ENCODE results near the gene SZT2.
A peak's percentile ranks its signal among the peaks of the same experiment; 100 is the strongest.

SZT2 gene

DNA sequence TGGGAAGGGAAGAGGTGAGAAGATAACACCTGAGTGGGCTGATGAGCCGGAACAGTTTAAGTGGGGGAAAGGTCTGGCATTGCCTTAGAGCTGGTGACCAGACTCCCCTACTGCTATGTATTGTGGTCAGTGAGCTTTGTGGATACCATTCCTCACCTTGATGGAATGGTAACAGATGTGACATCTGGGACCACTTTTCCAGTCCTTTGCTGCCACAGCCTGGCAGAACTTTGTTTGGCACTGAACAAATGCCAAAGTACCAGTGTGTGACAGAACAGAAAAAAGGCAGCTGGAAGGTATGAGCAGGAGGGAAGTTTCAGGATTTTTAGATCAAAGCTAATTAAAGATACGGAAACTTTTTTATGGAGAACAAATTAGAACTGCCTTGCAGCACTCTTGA lies 6.2 kb upstream of the SZT2 start:
- ChIA-PET POLR2A (no interaction called here), CTCF (interaction anchor here (1.3 to 3.5 kb wide), 6 partner anchors 15 to 157 kb away, joined by 3 to 20 read pairs (median 5); no protein-coding TSS in a partner anchor)
- peaks cover 2 to 20% (median 10%) of the 10 kb centered on the region in 4 experiments for H3K4me1 ChIP-seq (ENCODE audit: control extremely low read depth in 1 of 4, control insufficient read depth in 4 of 4, insufficient read depth in 4 of 4, low read length in 3 of 4)
- no peaks in the 10 kb centered on the region for H3K9me3 ChIP-seq (ENCODE audit: control extremely low read depth in 1 of 5, control insufficient read depth in 4 of 5, insufficient read depth in 2 of 5, low read depth in 1 of 5, low read length in 4 of 5)
- peak in 1 of 3 donors; percentile 28 for DNase-seq
- H3K27ac ChIP-seq (ENCODE audit: insufficient read depth in 1 of 2, low read depth in 1 of 2, low read length in 2 of 2, poor library complexity in 1 of 2, severe bottlenecking in 2 of 2): no peak overlapping the region
- H3K36me3 ChIP-seq (ENCODE audit: control insufficient read depth in 4 of 4, insufficient read depth in 4 of 4, low read length in 3 of 4): peaks cover 22 to 65% (median 40%) of the 10 kb centered on the region in 4 experiments
- H3K27me3 ChIP-seq (replicated peaks in 2 of 5; ENCODE audit: control insufficient read depth in 4 of 5, insufficient read depth in 5 of 5, low read length in 4 of 5): no peaks in the 10 kb centered on the region
- WGBS (ENCODE audit: insufficient coverage): 100% methylated on average over 2 of the region's 2 CpGs
- H3K4me3 ChIP-seq (ENCODE audit: control insufficient read depth in 1 of 7, extremely low read depth in 1 of 7, insufficient read depth in 4 of 7, low read depth in 2 of 7, low read length in 6 of 7): no peak overlapping the region

DNA sequence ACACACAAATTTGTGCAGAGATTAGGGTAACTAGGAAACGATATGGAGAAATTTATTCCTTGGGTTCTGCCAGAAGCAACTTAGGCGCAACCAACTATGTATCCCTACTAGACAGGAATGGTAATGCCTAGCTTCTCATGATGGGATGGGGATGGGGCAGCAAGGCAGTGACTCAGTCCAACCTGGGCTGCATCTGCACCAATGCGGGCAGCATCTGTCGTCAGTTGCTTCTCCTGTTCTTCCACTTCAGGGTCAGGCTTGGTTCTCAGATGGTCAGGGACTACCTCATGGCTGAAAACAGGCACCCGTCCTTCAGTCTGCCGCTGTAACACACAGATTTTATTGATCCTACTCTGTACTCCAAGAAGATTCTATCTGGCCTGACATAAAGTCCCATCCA lies 3.0 kb upstream of the SZT2 start:
- POLR2A ChIA-PET: no interaction called here
- no peak for DNase-seq
- CTCF ChIA-PET: interaction anchor here (1.6 kb wide), 1 partner anchor 16 kb away, joined by 3 read pairs; no protein-coding TSS in a partner anchor
- H3K27me3 ChIP-seq (replicated peaks in 2 of 5; ENCODE audit: control insufficient read depth in 4 of 5, insufficient read depth in 5 of 5, low read length in 4 of 5): no peaks in the 10 kb centered on the region
- H3K9me3 ChIP-seq (ENCODE audit: control extremely low read depth in 1 of 5, control insufficient read depth in 4 of 5, insufficient read depth in 2 of 5, low read depth in 1 of 5, low read length in 4 of 5): no peaks in the 10 kb centered on the region
- no peak overlapping the region for H3K27ac ChIP-seq (ENCODE audit: insufficient read depth in 1 of 2, low read depth in 1 of 2, low read length in 2 of 2, poor library complexity in 1 of 2, severe bottlenecking in 2 of 2)
- peaks cover 15 to 28% (median 25%) of the 10 kb centered on the region in 4 experiments for H3K4me1 ChIP-seq (ENCODE audit: control extremely low read depth in 1 of 4, control insufficient read depth in 4 of 4, insufficient read depth in 4 of 4, low read length in 3 of 4)
- no peak overlapping the region for H3K4me3 ChIP-seq (ENCODE audit: control insufficient read depth in 1 of 7, extremely low read depth in 1 of 7, insufficient read depth in 4 of 7, low read depth in 2 of 7, low read length in 6 of 7)
- H3K36me3 ChIP-seq (ENCODE audit: control insufficient read depth in 4 of 4, insufficient read depth in 4 of 4, low read length in 3 of 4): peaks cover 22 to 65% (median 40%) of the 10 kb centered on the region in 4 experiments
- WGBS (ENCODE audit: insufficient coverage): 94% methylated on average over 4 of the region's 6 CpGs

DNA sequence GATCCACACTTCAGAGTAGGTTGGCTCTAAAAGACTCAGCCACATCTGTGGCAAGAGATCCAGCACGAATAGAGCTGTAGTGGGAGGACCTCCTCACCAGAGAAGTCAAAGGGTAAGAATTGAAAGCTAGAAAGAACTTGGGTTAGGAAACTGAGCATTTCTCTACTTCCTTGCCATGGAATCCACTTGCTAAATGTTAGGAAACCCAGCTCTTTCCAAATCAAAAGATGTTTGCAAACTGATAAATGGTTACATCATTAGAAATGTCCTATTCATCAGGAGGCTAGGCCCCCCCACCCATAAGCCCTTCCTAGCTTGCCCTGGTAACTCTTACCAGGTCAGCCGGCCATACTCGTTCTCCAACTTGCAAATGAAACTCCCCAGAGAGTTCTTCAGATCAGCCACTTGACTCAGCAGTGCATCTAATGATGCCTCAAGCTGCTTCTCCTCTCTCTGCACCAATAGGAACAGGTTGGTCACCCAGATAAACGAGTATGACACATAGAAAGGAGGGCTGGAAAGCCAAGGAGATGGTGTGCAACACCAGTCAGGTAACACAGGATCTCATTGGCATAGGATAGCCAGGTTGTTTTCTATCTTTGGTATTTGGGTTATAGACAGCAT lies 1.6 kb upstream of the SZT2 start:
- ChIA-PET CTCF (interaction anchor here (0.8 to 1.6 kb wide), 7 partner anchors 9 to 55 kb away, joined by 3 to 6 read pairs (median 3); partner anchors contain the start of genes ELOVL1 and MPL), POLR2A (interaction anchor here (1.0 to 2.0 kb wide), 3 partner anchors 9 to 27 kb away, joined by 3 to 5 read pairs (median 3); partner anchors contain the start of gene ELOVL1)
- H3K4me3 ChIP-seq (ENCODE audit: control insufficient read depth in 1 of 7, extremely low read depth in 1 of 7, insufficient read depth in 4 of 7, low read depth in 2 of 7, low read length in 6 of 7): peak overlapping the region in 2 of 7 experiments; percentile 83 to 92
- 92% methylated on average over 3 of the region's 4 CpGs for WGBS (ENCODE audit: insufficient coverage)
- no peak overlapping the region for H3K27ac ChIP-seq (ENCODE audit: insufficient read depth in 1 of 2, low read depth in 1 of 2, low read length in 2 of 2, poor library complexity in 1 of 2, severe bottlenecking in 2 of 2)
- H3K27me3 ChIP-seq (replicated peaks in 2 of 5; ENCODE audit: control insufficient read depth in 4 of 5, insufficient read depth in 5 of 5, low read length in 4 of 5): no peaks in the 10 kb centered on the region
- peaks cover 13 to 21% (median 19%) of the 10 kb centered on the region in 4 experiments for H3K4me1 ChIP-seq (ENCODE audit: control extremely low read depth in 1 of 4, control insufficient read depth in 4 of 4, insufficient read depth in 4 of 4, low read length in 3 of 4)
- peaks cover 22 to 52% (median 34%) of the 10 kb centered on the region in 4 experiments for H3K36me3 ChIP-seq (ENCODE audit: control insufficient read depth in 4 of 4, insufficient read depth in 4 of 4, low read length in 3 of 4)
- no peak for DNase-seq
- no peaks in the 10 kb centered on the region for H3K9me3 ChIP-seq (ENCODE audit: control extremely low read depth in 1 of 5, control insufficient read depth in 4 of 5, insufficient read depth in 2 of 5, low read depth in 1 of 5, low read length in 4 of 5)

DNA sequence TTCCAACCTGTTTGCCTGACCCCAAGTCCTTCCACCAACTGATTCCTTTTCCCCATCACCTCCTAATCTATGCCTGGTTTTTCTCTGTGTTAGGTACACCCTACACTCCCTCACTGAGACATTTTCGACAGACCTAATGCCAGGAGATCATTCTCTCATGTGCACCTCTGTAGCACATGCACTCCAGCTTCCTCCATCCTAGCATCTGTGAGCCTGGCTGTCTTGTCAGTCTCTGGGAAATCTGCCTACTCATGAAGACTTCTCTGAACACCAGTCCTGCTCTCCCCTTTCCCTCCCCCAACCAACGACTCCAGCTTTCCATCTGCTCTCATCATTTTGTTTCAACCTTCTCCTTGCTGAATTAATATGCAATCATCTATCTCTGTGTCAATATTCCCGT lies 1.1 kb upstream of the SZT2 start:
- H3K4me1 ChIP-seq (ENCODE audit: control extremely low read depth in 1 of 4, control insufficient read depth in 4 of 4, insufficient read depth in 4 of 4, low read length in 3 of 4): peaks cover 13 to 21% (median 19%) of the 10 kb centered on the region in 4 experiments
- DNase-seq: no peak
- H3K9me3 ChIP-seq (ENCODE audit: control extremely low read depth in 1 of 5, control insufficient read depth in 4 of 5, insufficient read depth in 2 of 5, low read depth in 1 of 5, low read length in 4 of 5): no peaks in the 10 kb centered on the region
- peak overlapping the region in 1 of 2 experiments; percentile 92 for H3K27ac ChIP-seq (ENCODE audit: insufficient read depth in 1 of 2, low read depth in 1 of 2, low read length in 2 of 2, poor library complexity in 1 of 2, severe bottlenecking in 2 of 2)
- peaks cover 21 to 47% (median 31%) of the 10 kb centered on the region in 4 experiments for H3K36me3 ChIP-seq (ENCODE audit: control insufficient read depth in 4 of 4, insufficient read depth in 4 of 4, low read length in 3 of 4)
- peak overlapping the region in 6 of 7 experiments; percentile 83 to 98 (median 92) for H3K4me3 ChIP-seq (ENCODE audit: control insufficient read depth in 1 of 7, extremely low read depth in 1 of 7, insufficient read depth in 4 of 7, low read depth in 2 of 7, low read length in 6 of 7)
- CTCF ChIA-PET: interaction anchor here (0.7 to 1.6 kb wide), 7 partner anchors 11 to 55 kb away, joined by 3 to 6 read pairs (median 3); partner anchors contain the start of genes ELOVL1 and MPL
- H3K27me3 ChIP-seq (replicated peaks in 2 of 5; ENCODE audit: control insufficient read depth in 4 of 5, insufficient read depth in 5 of 5, low read length in 4 of 5): no peaks in the 10 kb centered on the region
- POLR2A ChIA-PET: interaction anchor here (1.0 to 2.0 kb wide), 3 partner anchors 10 to 28 kb away, joined by 3 to 5 read pairs (median 3); partner anchors contain the start of gene ELOVL1
- 63% methylated on average over 3 of the region's 3 CpGs for WGBS (ENCODE audit: insufficient coverage)

DNA sequence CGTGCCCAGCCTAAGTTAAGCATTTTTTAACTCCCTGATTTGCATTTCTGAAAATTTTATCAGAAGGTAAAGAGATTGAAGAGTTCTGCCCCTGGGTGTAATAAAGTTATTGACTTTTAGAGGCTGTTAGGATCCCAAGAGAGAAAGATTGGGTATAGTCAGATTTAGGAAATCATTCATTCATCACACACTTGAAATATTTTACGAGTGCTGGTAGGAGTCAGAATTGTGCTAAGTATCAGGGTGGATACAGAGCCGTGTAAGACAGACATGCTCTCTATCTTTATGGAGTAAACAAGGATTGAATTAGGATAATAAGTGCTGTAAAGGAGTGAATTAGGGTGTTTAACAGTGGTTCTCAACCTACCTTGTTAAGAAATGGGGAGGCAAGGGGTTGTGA lies 3.0 kb downstream of the SZT2 start:
- Histone ChIP-seq H3K36me3 (ENCODE audit: control insufficient read depth in 4 of 4, insufficient read depth in 4 of 4, low read length in 3 of 4) (peaks cover 8 to 26% (median 15%) of the 10 kb centered on the region in 4 experiments), H3K27ac (ENCODE audit: insufficient read depth in 1 of 2, low read depth in 1 of 2, low read length in 2 of 2, poor library complexity in 1 of 2, severe bottlenecking in 2 of 2) (no peak overlapping the region), H3K4me3 (ENCODE audit: control insufficient read depth in 1 of 7, extremely low read depth in 1 of 7, insufficient read depth in 4 of 7, low read depth in 2 of 7, low read length in 6 of 7) (no peak overlapping the region), H3K9me3 (ENCODE audit: control extremely low read depth in 1 of 5, control insufficient read depth in 4 of 5, insufficient read depth in 2 of 5, low read depth in 1 of 5, low read length in 4 of 5) (no peaks in the 10 kb centered on the region), H3K4me1 (ENCODE audit: control extremely low read depth in 1 of 4, control insufficient read depth in 4 of 4, insufficient read depth in 4 of 4, low read length in 3 of 4) (peaks cover 13 to 21% (median 19%) of the 10 kb centered on the region in 4 experiments), H3K27me3 (replicated peaks in 2 of 5; ENCODE audit: control insufficient read depth in 4 of 5, insufficient read depth in 5 of 5, low read length in 4 of 5) (no peaks in the 10 kb centered on the region)
- ChIA-PET POLR2A (interaction anchor here (0.6 kb wide), 1 partner anchor 19 kb away, joined by 3 read pairs; no protein-coding TSS in a partner anchor), CTCF (interaction anchor here (2.5 kb wide), 1 partner anchor 14 kb away, joined by 5 read pairs; no protein-coding TSS in a partner anchor)
- DNase-seq: no peak
- 50% methylated on average over 2 of the region's 3 CpGs for WGBS (ENCODE audit: insufficient coverage)

DNA sequence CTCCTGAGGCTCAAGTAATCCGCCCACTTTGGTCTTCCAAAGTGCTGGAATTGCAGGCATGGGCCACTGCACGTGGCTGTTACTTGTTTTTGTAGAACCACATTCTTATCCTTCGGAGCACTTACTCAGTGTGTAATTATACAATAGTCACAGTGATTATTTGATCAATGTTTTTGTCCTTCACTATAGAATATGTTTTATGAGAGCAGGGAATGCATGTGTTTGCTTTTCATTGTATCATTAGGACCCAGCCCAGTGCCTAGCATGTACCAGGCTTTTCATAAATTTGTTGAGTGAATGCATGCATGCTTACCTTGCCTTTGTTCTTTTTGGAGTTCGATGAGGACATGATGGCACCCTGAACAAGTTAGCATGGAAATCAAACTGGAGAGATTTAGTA lies 5.8 kb downstream of the SZT2 start:
- Histone ChIP-seq H3K4me3 (ENCODE audit: control insufficient read depth in 1 of 7, extremely low read depth in 1 of 7, insufficient read depth in 4 of 7, low read depth in 2 of 7, low read length in 6 of 7) (no peak overlapping the region), H3K9me3 (ENCODE audit: control extremely low read depth in 1 of 5, control insufficient read depth in 4 of 5, insufficient read depth in 2 of 5, low read depth in 1 of 5, low read length in 4 of 5) (no peaks in the 10 kb centered on the region), H3K36me3 (ENCODE audit: control insufficient read depth in 4 of 4, insufficient read depth in 4 of 4, low read length in 3 of 4) (peaks cover 12 to 20% (median 15%) of the 10 kb centered on the region in 4 experiments), H3K27me3 (replicated peaks in 2 of 5; ENCODE audit: control insufficient read depth in 4 of 5, insufficient read depth in 5 of 5, low read length in 4 of 5) (no peaks in the 10 kb centered on the region), H3K27ac (ENCODE audit: insufficient read depth in 1 of 2, low read depth in 1 of 2, low read length in 2 of 2, poor library complexity in 1 of 2, severe bottlenecking in 2 of 2) (no peak overlapping the region), H3K4me1 (ENCODE audit: control extremely low read depth in 1 of 4, control insufficient read depth in 4 of 4, insufficient read depth in 4 of 4, low read length in 3 of 4) (peaks cover 3 to 5% (median 5%) of the 10 kb centered on the region in 4 experiments)
- POLR2A ChIA-PET: no interaction called here
- CTCF ChIA-PET: interaction anchor here (1.3 kb wide), 1 partner anchor 13 kb away, joined by 4 read pairs; no protein-coding TSS in a partner anchor
- 95% methylated on average over 2 of the region's 4 CpGs for WGBS (ENCODE audit: insufficient coverage)
- no peak for DNase-seq

DNA sequence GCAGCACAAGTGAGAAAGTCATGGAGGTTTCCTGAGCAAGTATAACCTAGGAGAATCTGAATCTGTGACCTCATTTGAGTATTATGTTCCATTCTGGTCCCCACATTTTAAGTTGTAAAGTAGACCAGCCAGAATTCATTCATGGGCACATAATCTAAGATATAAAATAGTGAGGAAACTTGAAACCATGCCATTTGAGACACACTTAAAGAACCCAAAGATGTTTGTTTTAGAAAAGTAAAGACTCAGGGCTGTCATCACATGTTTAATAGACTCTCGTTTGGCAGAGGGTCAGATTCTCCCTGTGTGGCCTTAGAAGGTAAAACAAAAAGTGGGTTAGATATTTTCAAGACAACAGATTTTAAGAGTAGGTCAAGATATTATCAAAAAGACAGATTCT lies 6.4 kb downstream of the SZT2 start:
- POLR2A ChIA-PET: no interaction called here
- no peak overlapping the region for H3K27ac ChIP-seq (ENCODE audit: insufficient read depth in 1 of 2, low read depth in 1 of 2, low read length in 2 of 2, poor library complexity in 1 of 2, severe bottlenecking in 2 of 2)
- 80% methylated on average over 1 of the region's 1 CpG for WGBS (ENCODE audit: insufficient coverage)
- H3K9me3 ChIP-seq (ENCODE audit: control extremely low read depth in 1 of 5, control insufficient read depth in 4 of 5, insufficient read depth in 2 of 5, low read depth in 1 of 5, low read length in 4 of 5): no peaks in the 10 kb centered on the region
- H3K27me3 ChIP-seq (replicated peaks in 2 of 5; ENCODE audit: control insufficient read depth in 4 of 5, insufficient read depth in 5 of 5, low read length in 4 of 5): no peaks in the 10 kb centered on the region
- no peak overlapping the region for H3K4me3 ChIP-seq (ENCODE audit: control insufficient read depth in 1 of 7, extremely low read depth in 1 of 7, insufficient read depth in 4 of 7, low read depth in 2 of 7, low read length in 6 of 7)
- CTCF ChIA-PET: no interaction called here
- peaks cover 0 to under 1% (median 0%) of the 10 kb centered on the region in 4 experiments for H3K4me1 ChIP-seq (ENCODE audit: control extremely low read depth in 1 of 4, control insufficient read depth in 4 of 4, insufficient read depth in 4 of 4, low read length in 3 of 4)
- DNase-seq: no peak
- peaks cover 12 to 20% (median 16%) of the 10 kb centered on the region in 4 experiments for H3K36me3 ChIP-seq (ENCODE audit: control insufficient read depth in 4 of 4, insufficient read depth in 4 of 4, low read length in 3 of 4)

All from common myeloid progenitor, CD34-positive (primary cell).